GM12892 (cell line): ENCODE measurements around the gene METTL18. TPM values are rescaled to one million over a fixed set of nuclear protein-coding genes. Genes with fewer than 3 reads are reported as not detected.
"Not testable (repeated sequence)": the region's sequence is repeated elsewhere in the genome, so short reads cannot be mapped to it uniquely, and the experiment has no call there.

Experiments
- DNase-seq: peaks from one replicate; pipeline ENCODE4 v3.0.0; 2011; ENCODE audit not compliant: insufficient read length
- FAIRE-seq: peaks from 2 replicates; lab custom pipeline; 2011; peaks lifted over from hg19 to GRCh38; lab: Jason Lieb, UNC
- POLR2A ChIP-seq: IDR thresholded peaks from 2 replicates; pipeline ENCODE4 v1.6.1; 2011; ENCODE audit warnings: low read depth, low read length, control low read depth
- POLR2AphosphoS5 ChIP-seq: IDR thresholded peaks from 2 replicates; pipeline ENCODE4 v1.6.1; 2011; ENCODE audit warnings: low read depth, low read length, control low read depth
- TAF1 ChIP-seq: IDR thresholded peaks from 2 replicates; pipeline ENCODE4 v1.6.1; 2011; ENCODE audit warnings: low read depth, mild to moderate bottlenecking, control low read depth, low read length, borderline replicate concordance
- polyA plus RNA-seq: library from polyadenylated mRNA; unstranded; fragments of >200 nt; gene quantifications from one replicate; pipeline ENCODE4 v1.2.1, GENCODE V29; 2012; ENCODE audit warnings: missing spikeins, inconsistent platforms; ENCODE audit not compliant: missing spikeins

Gene METTL18
- 7.9 TPM for polyA plus RNA-seq

DNA sequence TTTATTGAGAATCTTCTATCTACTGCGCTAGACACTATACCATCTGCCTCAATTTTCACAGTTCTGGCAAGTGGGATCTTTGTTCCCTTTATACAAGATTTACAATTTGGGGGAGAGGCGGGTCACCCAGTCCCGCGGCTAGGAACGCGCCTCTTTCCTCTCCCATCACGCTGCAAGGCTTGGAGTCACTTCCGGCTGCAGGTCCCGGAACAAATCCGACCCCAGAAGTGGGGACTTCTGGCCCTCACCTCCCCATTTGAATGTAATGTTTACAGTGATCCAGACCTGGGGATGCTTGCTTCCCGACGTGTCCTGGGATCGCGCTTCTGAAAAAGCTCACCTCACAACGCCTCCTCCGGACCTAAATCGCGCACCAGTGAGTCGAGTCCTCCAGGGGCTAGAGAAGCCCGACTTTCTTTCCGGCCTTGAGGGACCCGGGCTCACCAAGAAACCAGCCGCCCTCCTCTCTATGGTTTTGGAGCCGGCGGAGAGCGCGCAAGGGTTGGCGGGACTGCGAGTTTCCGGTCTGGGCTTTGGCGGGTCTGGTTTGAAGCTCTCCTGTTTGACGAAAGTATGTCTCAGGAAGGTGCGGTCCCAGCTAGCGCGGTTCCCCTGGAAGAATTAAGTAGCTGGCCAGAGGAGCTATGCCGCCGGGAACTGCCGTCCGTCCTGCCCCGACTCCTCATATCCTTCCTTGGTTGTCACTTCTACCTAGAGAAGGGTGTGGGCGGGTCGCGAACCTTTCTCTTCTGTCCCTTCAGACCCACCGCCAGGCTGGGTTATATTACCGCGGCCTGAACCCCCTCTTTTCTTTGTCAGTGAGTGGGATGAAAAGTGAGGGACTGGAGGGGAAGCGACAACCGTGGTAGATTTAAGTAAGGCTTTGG, at the start of gene METTL18:
Gene METTL18, minus strand, starts transcription at position 378 of the 887 bp plus-strand sequence. CDS start 1,212 bp downstream, outside the sequence.
- DNase-seq, result peak; percentile 61
- peak; percentile 79; the same call in 1 of the 2 replicates for TF ChIP-seq POLR2AphosphoS5
- TF ChIP-seq POLR2A, result peak; percentile 85
- peak; percentile 87 for TF ChIP-seq TAF1
- peak; percentile 89 for FAIRE-seq

DNA sequence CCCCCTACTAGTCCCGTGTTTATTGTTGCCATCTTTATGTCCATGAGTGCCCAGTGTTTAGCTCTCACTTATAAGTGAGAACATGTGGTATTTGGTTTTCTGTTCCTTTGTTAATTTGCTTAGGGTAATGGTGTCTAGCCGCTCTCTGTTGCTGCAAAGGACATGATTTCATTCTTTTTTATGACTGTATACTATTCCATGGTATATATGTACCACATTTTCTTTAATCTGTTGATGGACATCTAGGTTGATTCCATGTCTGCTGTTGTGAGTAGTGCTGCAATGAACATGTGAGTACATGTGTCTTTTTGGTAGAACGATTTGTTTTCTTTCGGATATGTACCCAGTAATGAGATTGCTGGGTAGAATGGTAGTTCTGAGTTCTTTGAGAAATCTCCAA, 44.2 kb upstream of the METTL18 start:
- no peak for FAIRE-seq
- TF ChIP-seq POLR2AphosphoS5, result no peak

DNA sequence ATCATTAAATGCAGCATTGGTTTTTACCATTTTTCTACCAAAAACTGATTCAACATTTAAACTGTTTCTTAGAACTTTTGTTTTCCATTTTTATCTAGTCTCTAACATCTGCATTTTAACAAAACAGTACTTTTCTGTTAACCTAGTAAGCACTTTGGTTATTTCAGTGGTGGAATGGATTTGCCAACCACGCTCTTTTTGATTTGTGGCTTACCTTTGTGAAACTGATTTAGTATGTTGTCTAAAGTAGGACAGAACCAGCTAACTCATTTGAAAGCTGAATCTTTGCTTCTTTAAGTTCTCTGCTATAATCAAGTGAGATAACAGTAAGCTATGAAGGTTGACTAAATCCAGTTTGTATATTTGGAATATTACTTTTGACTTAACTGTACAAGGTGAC, 41.5 kb upstream of the METTL18 start:
- FAIRE-seq (no peak), DNase-seq (no peak)

More for the DNA sequence above, 44.2 kb upstream of the METTL18 start:
- no peak for DNase-seq

GRCh38 chr1:169835647-169836046, 40.9 kb upstream of the METTL18 start:
- no peak for FAIRE-seq
- no peak for DNase-seq
- no peak for TF ChIP-seq POLR2A

More for the DNA sequence above, 41.5 kb upstream of the METTL18 start:
- TF ChIP-seq POLR2AphosphoS5 (no peak), POLR2A (no peak), TAF1 (no peak)

DNA sequence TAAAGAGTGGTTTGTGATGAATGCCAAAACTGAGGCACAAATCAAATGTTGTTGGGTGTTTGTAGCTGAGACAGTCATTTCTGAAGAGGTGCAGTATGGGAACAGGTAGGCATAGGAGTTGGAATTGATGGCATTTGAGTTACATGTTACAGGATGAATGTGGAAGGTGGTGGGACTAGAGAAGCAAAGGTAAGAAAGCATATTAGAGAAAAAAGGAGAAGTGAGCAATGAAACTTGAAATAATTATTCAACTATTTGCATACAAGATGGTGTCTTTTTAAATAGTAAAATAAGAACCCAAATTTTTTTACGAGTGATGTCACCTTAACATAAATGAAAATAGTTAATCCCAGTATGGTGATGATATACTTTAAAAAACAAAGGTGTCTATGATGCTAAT, 40.2 kb upstream of the METTL18 start:
- FAIRE-seq (no peak), DNase-seq (no peak)
- no peak for TF ChIP-seq POLR2AphosphoS5
- TF ChIP-seq POLR2A, result no peak
- no peak for TF ChIP-seq TAF1

DNA sequence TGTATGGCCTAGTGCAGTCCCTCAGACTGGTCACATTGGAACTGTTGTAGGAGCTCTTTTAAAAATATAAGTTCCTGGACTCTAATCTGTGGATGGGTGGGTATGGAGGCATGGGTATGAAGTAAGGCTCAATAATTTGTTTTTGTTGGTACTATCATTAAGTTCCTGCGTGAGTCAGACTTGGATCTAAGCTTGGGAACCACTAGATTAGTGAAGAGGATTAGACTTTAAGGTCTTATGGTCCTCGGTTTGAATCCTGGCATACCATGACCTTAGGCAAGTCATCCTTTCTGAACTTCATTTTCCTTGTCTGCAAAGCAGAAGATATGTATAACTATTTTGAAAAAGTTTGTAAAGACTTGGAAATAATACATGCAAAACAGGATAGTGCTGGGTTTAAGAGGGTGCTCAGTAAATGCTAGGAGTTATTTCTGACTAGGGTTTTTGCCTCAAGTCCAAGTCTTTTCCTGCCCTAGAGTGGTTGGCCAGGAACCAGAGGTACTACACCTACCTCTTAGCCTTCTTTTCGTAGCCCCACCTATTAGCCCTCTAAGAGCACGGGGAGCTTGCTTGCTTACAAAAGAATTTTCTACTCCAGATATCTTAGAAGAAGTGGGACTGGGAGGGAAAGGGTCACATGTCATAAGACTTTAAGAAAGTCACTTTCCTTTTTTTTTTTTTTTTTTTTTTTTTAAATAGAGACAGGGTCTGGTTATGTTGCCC, 38.6 kb upstream of the METTL18 start:
- no peak for DNase-seq
- TF ChIP-seq TAF1 (no peak), POLR2A (no peak), POLR2AphosphoS5 (no peak)
- no peak for FAIRE-seq

DNA sequence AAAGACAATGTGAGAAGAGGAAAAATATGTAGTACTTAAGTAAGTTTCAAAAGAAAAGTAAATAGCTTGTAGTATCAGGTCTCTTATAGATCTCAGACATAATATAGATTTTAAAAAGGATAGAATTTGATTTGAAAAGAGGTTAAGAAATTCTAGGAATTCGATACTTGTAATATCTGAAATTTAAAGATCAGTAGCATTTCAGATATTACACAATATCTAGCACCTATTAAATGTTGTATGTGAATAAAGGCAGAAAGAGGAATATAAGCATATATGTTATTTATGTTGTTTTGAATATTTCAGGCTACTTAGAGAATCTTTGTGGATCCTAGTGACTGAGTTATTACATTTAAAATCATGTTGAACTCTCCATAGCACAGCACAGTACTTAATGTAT, 35.0 kb upstream of the METTL18 start:
- no peak for FAIRE-seq

DNA sequence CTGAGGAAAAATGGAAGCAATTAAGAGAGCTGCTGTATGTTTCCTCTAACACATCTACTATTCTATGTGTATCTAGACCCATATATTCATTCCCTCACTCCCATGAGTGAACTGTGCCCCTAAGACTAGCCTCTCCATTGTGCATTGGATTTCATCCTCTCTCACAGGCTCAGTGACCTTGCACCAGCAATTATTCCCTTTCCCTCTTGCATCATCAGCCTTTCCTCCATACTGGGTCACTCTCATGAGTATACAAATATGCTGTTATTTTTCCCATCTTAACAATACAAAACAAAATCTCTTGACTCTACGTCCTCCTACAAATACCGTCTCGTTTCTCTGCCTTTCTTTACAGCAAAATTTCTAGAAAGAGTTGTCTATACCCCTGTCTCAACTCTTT, 29.4 kb upstream of the METTL18 start:
- no peak for DNase-seq
- no peak for FAIRE-seq
- no peak for TF ChIP-seq POLR2A
- TF ChIP-seq TAF1, result no peak
- TF ChIP-seq POLR2AphosphoS5, result no peak

More for the DNA sequence above, 35.0 kb upstream of the METTL18 start:
- DNase-seq, result no peak
- TF ChIP-seq TAF1, result no peak
- no peak for TF ChIP-seq POLR2AphosphoS5
- TF ChIP-seq POLR2A, result no peak

GRCh38 chr1:169821500-169821899, 26.8 kb upstream of the METTL18 start:
- TF ChIP-seq TAF1 (no peak), POLR2A (no peak), POLR2AphosphoS5 (no peak)
- DNase-seq (no peak), FAIRE-seq (no peak)

GRCh38 chr1:169816617-169817016, 21.9 kb upstream of the METTL18 start:
- no peak for TF ChIP-seq POLR2A
- TF ChIP-seq POLR2AphosphoS5, result no peak
- no peak for TF ChIP-seq TAF1
- FAIRE-seq (no peak), DNase-seq (no peak)

DNA sequence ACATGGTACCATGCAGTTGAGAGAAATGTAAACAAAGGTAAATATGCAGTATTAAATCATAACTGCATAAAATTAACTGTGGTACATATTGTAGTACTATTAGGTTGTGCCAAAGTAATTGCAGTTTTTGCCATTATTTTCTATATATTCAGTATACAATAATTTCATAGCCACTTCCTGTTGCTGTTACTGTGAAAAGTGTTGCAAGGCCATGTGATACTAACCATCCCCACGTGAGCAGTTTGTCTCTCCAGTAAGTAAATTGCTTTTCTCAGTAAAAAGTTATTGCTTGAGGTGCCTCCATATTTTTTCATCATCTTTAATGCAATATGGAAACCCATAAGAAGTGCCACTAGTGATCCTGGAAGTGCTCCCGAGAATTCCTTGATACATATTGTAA, 19.6 kb upstream of the METTL18 start:
- FAIRE-seq (no peak), DNase-seq (no peak)
- no peak for TF ChIP-seq POLR2AphosphoS5
- TF ChIP-seq TAF1, result no peak
- TF ChIP-seq POLR2A, result no peak

GRCh38 chr1:169812131-169812530, 17.4 kb upstream of the METTL18 start:
- no peak for FAIRE-seq
- TF ChIP-seq TAF1, result no peak
- no peak for TF ChIP-seq POLR2A
- DNase-seq, result no peak

DNA sequence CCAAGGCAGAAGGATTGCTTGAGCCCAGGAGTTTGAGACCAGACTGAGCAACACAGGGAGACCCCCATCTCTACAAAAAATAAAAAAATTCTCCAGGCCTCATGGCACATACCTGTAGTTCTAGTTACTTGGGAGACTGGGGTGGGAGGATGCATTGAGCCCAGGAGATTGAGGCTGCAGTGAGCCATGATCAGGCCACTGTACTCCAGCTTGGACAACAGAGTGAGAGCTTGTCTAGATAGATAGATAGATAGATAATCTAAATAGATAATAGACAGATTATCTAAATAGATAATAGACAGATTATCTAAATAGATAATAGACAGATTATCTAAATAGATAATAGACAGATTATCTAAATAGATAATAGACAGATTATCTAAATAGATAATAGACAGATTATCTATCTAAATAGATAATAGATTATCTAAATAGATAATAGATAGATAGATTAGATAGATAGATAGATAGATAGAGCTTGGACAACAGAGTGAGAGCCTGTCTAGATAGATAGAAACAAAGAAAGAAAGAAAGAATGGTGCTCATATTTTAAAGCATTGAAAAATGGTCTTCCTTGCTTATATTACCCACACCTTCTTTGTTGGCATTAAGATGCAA, 16.8 kb upstream of the METTL18 start:
- DNase-seq, FAIRE-seq: not testable (repeated sequence)
